ENCODE data around the gene DEFB114.

- TF ChIP-seq CTCF (IDR thresholded peaks at IDR 0.05; ENCODE audit: insufficient read depth, low read depth, low read length) (no peak), EZH2 (IDR thresholded peaks at IDR 0.05; ENCODE audit: insufficient read depth, low read length) (no peak)
Observed at GRCh38 chr6:49978332-49979226, 14.6 kb upstream of the DEFB114 start.
